ENCODE measurements around the gene KDM7A. TPM values are rescaled to one million over a fixed set of nuclear protein-coding genes. Genes with fewer than 3 reads are reported as not detected.
"Not testable (repeated sequence)": the region's sequence is repeated elsewhere in the genome, so short reads cannot be mapped to it uniquely, and the experiment has no call there.

The KDM7A gene
- total RNA-seq, 1 donor from 2014 or later, result 65.1 TPM

DNA sequence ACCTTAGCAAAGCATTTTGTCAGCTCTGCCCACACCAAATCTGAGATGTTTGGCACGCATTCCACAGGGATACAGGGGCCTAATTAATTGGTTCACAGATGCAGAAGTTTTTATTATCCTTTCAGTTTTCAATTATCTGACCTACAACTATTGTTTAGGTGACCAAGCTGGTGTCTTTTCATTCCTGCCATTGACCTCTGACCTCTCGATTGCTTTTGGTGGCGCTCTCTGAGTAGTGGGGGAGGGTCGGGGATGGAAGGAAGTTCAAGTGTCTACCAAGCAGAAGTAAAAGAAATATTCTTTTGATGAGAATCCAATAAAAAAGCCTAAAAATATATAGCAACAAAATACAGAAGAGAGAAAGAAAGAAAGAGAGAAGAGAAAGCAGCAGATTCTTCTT, 28.8 kb upstream of the KDM7A start:
- H3K27me3 ChIP-seq, result no peaks in the 10 kb centered on the region
- no peak for DNase-seq (ENCODE audit: low spot score in 2 of 2)

DNA sequence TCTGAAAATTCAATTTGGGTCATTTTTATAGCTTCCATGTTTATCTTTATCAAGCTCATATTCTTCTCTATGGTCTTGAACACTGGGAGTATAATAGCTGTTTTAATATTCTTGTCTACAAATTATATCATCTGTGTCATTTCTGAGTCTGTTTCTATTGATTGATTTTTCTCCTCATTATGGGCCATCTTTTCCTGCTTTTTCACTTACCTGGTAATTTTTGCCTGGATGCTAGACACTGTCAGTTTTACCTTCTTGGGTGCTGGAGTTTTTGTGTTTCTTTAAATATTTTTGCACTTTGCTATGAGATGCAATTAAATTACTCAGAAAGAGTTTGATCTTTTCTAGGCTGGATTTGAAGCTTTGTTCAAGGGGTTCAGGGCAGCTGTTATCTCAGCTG, 26.8 kb upstream of the KDM7A start:
- no peaks in the 10 kb centered on the region for H3K36me3 ChIP-seq
- H3K9me3 ChIP-seq, result peaks cover 0 to 4% of the 10 kb centered on the region in 2 donors
- TF ChIP-seq, protein P1, sequence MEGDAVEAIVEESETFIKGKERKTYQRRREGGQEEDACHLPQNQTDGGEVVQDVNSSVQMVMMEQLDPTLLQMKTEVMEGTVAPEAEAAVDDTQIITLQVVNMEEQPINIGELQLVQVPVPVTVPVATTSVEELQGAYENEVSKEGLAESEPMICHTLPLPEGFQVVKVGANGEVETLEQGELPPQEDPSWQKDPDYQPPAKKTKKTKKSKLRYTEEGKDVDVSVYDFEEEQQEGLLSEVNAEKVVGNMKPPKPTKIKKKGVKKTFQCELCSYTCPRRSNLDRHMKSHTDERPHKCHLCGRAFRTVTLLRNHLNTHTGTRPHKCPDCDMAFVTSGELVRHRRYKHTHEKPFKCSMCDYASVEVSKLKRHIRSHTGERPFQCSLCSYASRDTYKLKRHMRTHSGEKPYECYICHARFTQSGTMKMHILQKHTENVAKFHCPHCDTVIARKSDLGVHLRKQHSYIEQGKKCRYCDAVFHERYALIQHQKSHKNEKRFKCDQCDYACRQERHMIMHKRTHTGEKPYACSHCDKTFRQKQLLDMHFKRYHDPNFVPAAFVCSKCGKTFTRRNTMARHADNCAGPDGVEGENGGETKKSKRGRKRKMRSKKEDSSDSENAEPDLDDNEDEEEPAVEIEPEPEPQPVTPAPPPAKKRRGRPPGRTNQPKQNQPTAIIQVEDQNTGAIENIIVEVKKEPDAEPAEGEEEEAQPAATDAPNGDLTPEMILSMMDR (IDR thresholded peaks at IDR 0.05), result no peak

More for the DNA sequence above, 28.8 kb upstream of the KDM7A start:
- TF ChIP-seq, protein P1 (IDR thresholded peaks at IDR 0.05), result no peak
- no peak overlapping the region for H3K27ac ChIP-seq
- no peak overlapping the region for H3K4me3 ChIP-seq
- H3K9me3 ChIP-seq, result peaks cover 0 to 4% of the 10 kb centered on the region in 2 donors
- H3K4me1 ChIP-seq, result no peaks in the 10 kb centered on the region
- no peaks in the 10 kb centered on the region for H3K36me3 ChIP-seq
- intact Hi-C loops (cut with DNase I), result no loop called here

DNA sequence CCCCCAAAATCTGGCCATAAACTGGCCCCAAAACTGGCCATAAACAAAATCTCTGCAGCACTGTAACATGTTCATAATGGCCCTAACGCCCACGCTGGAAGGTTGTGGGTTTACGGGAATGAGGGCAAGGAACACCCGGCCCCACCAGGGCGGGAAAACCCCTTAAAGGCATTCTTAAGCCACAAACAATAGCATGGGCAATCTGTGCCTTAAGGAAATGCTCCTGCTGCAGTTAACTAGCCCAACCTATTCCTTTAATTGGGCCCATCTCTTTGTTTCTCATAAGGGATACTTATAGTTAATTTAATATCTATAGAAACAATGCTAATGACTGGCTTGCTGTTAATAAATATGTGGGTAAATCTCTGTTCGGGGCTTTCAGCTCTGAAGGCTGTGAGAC, 26.2 kb upstream of the KDM7A start:
- H3K4me1 ChIP-seq; H3K36me3 ChIP-seq; DNase-seq (ENCODE audit: low spot score in 2 of 2); H3K27me3 ChIP-seq; intact Hi-C loops (cut with DNase I); H3K27ac ChIP-seq; H3K9me3 ChIP-seq; H3K4me3 ChIP-seq: not testable (repeated sequence)

More for the DNA sequence above, 26.8 kb upstream of the KDM7A start:
- Histone ChIP-seq H3K4me1 (peaks cover 0 to 9% of the 10 kb centered on the region in 2 donors), H3K27me3 (no peaks in the 10 kb centered on the region), H3K27ac (no peak overlapping the region), H3K4me3 (no peak overlapping the region)
- intact Hi-C loops (cut with DNase I), result no loop called here
- no peak for DNase-seq (ENCODE audit: low spot score in 2 of 2)

DNA sequence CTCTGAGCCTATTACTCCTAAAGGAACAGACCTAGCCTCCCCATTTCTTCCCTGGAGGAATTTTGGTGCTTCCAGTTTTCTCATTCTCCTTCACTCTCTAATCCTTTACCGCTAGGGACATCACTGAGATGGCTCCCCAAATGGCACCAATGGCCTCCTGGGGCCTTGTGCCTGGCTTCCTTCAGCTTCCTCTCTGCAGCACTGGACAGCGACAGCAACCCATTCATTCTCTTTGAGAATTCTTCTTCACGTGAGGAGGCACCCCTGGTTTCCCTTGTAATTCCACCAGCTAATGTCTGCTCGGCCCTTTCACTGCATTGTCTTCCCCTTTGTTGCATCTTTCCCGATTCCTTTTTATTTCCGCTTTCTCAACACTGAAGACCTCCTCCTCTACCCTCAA, 24.6 kb upstream of the KDM7A start:
- DNase-seq (ENCODE audit: low spot score in 2 of 2), result no peak
- Histone ChIP-seq H3K27me3 (no peaks in the 10 kb centered on the region), H3K36me3 (no peaks in the 10 kb centered on the region), H3K4me1 (peaks cover 0 to 9% of the 10 kb centered on the region in 2 donors), H3K27ac (no peak overlapping the region), H3K4me3 (no peak overlapping the region), H3K9me3 (peaks cover 0 to 4% of the 10 kb centered on the region in 2 donors)
- TF ChIP-seq, protein P1 (IDR thresholded peaks at IDR 0.05), result no peak
- intact Hi-C loops (cut with DNase I), result no loop called here

DNA sequence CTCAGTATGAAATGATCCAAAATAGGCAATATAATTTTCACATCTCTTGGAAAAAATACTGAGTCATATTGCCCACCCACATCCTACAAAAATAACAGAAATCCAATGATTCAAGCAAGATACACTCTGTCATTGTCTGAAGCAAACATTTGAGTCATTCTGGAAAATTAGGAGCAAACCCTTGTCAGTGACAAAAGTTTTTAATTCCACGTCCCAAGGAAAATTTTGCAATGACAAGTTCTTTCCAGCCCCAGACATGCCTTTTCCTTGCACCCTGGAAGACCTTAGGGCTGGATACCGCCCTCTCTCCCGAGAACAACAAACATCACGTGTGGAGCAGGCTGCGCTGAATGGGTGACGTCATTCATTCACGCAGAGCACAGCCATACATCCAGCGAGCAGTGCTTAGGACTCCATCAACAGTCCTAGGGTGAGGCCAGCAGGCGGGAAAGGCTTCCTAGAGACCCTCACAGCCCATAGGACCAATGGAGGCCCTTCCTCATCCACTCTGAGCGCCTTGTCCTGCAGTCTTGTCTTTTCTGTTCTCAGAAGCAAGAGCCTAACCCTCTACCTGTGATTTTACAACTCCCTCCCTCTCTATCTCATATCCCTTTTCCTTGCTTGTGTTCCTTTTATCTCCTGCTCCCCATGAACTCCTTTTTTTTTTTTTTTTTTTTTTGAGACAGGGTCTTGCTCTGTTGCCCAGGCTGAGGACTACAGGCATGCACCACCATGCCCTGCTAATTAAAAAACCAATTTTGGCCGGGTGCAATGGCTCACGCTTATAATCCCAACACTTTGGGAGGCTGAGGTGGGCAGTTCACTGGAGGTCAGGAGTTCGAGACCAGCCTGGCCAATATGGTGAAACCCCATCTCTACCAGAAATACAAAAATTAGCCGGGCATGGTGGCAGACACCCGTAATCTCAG, 23.5 kb upstream of the KDM7A start:
- TF ChIP-seq, protein P1 (IDR thresholded peaks at IDR 0.05), result no peak
- Histone ChIP-seq H3K36me3 (no peaks in the 10 kb centered on the region), H3K4me3 (no peak overlapping the region), H3K27me3 (no peaks in the 10 kb centered on the region), H3K27ac (peak overlapping the region; percentile 61 to 67), H3K9me3 (peaks cover 0 to 4% of the 10 kb centered on the region in 2 donors), H3K4me1 (peaks cover 0 to 9% of the 10 kb centered on the region in 2 donors)
- intact Hi-C loops (cut with DNase I), result loop anchor here (1.0 kb wide), 1 partner anchor 23 kb away; no protein-coding TSS in a partner anchor
- DNase-seq (ENCODE audit: low spot score in 2 of 2), result peak; percentile 45 to 86

DNA sequence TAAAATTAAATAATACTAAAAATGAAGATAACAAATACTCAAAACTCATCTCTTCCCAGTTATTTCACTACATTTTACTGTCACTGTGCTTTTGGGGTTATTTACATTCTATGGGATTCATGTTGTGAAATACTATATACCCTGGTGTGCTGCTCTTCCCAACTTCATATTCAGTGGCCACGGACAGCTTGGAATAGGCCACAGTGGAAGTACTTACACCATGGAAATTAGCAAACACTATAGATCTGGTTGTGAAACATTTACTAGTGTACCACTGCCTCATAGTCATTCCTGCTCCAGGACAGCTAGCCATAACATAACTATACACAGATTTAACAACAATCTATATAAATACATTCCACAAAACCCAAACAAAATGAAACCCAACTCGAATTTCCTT, 21.2 kb upstream of the KDM7A start:
- no peak overlapping the region for H3K4me3 ChIP-seq
- no peak for DNase-seq (ENCODE audit: low spot score in 2 of 2)
- TF ChIP-seq, protein P1 (IDR thresholded peaks at IDR 0.05), result no peak
- H3K9me3 ChIP-seq, result no peaks in the 10 kb centered on the region
- peaks cover 0 to 9% of the 10 kb centered on the region in 2 donors for H3K4me1 ChIP-seq
- intact Hi-C loops (cut with DNase I), result loop anchor here (5.0 kb wide), 1 partner anchor 119 kb away; no protein-coding TSS in a partner anchor
- no peaks in the 10 kb centered on the region for H3K36me3 ChIP-seq
- no peak overlapping the region for H3K27ac ChIP-seq
- no peaks in the 10 kb centered on the region for H3K27me3 ChIP-seq

Data from ascending aorta (tissue), 2 donors.